Stimulated activated CD4-positive, alpha-beta T cell treated with anti-CD3 and anti-CD28 coated beads, TNF-alpha, amount 100 ng/mL, for 4 hours (primary cell): Measurements from ENCODE around the gene TMEM63B.

Source experiments
- DNase-seq, 3 experiments: peaks; one replicate each; pipeline ENCODE4 v3.0.0-alpha.2; 2020; ENCODE audit warnings: low read depth in 3 of 3

The TMEM63B gene

GRCh38 chr6:44117397-44118128 is 9.8 kb upstream of the TMEM63B start:
- DNase-seq, result no peak

DNA sequence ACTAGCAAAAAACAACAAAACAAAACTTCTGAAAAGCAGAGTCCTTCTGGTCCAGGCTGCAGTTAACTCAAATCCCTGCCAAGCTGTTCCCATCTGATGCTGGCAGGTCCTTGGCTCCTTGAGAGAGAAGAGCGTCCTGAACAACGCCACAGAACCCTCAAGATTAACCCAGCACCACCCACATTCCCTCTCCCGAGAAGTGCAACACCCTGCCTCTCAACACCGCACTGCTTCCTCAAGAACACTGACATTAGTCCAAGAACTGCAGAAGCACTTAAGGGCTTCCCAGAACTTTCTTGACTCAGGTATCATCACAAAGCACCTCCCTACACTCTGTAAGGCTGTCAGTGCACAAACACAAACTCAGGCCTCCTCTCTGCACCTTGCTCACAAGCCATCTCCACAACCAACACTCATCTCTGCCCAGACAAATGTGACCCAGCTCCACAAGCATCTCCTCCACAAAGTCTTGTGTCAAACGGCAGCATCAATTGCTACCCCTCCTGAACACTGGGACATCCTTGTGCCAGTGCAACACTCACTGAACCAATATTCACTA is 7.6 kb upstream of the TMEM63B start:
- no peak for DNase-seq

GRCh38 chr6:44120692-44121443 is 6.5 kb upstream of the TMEM63B start:
- no peak for DNase-seq

DNA sequence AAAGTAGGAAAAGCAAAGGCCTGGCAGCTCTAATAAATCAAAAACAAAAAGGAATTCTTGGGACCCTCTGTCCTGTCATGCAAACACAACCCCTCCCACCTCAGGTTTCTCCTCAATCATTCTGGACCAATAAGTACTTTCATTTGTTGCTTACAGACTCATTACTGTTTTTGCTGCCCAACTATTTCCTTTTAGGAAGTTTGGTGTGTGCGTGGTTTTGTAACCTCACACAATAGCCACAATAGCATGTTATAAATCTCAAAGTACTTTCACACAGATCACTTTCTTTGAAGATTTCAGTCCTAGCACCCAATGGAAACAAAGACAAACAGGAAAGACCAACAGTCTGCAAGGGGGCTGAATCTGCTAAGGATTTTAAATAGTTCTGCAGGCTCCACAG is 4.6 kb upstream of the TMEM63B start:
- DNase-seq, result no peak

GRCh38 chr6:44123544-44123943 is 3.8 kb upstream of the TMEM63B start:
- DNase-seq, result no peak

DNA sequence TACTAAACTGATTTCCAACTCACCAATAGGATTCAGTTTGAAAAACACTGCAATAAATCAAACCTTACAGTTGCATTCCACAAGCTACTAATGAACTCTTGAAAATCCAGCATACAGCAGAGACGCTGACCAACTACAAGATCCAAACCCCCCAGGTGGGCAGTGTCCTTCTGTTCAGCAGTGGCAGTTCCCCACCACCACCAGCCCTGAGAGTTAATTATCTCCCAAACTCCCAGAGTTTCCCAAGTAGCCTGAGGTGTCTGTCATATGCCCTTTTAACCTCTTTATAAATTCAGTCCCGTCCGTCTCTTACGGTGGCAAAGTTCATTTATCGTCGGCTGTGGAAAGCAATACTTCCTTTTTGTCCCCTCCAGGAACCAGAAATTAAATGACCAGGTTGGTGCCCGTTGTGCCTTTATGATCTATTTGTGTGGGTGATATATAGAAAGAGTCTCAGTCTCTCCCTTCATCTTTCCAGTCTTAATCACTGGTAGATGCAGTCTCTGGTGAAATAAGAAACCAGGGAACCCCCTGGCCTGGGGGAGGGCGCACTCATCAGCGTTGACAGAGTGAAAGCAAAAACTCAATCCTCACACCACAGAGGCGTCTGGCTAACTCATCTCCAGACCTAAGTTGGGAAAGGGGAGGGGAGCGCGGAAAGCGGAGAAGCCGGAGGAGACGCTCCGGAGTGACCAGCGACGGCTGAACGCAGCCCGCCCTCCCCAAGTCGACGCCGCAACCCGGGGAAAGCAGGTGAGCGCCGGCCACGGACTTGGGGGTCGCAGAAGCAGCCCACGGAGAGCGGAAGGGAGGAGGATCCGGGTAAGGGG is 819 bp upstream of the TMEM63B start:
- DNase-seq, result peak; percentile 58 to 67 (median 63)

- no peak for DNase-seq
Measured at GRCh38 chr6:44128020-44128917, 915 bp downstream of the TMEM63B start.

DNA sequence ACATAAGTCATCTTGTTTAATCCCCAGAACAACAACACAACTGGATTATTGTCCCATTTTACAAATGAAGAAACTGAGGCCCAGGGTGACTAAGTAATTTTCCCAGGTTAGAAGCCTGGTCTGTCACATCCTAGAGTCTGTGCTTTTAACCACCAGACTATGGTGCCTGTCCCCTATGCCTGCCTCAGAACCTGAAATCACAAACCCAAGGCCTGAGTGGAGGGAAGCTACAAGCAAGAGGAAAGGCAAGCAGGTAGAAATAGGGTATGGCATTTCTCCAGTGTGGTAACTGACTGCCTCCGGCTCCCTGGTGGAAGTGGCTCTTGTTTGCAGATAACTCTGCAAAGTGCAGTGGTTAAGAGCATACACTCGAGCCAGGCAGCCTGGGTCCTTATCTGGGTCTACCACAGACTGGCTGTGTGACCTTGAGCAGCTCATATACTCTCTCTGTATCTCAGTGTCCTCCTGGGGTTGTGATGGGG is 2.5 kb downstream of the TMEM63B start:
- DNase-seq, result no peak

- DNase-seq, result no peak
Measured at GRCh38 chr6:44131892-44132291, 4.5 kb downstream of the TMEM63B start.

DNA sequence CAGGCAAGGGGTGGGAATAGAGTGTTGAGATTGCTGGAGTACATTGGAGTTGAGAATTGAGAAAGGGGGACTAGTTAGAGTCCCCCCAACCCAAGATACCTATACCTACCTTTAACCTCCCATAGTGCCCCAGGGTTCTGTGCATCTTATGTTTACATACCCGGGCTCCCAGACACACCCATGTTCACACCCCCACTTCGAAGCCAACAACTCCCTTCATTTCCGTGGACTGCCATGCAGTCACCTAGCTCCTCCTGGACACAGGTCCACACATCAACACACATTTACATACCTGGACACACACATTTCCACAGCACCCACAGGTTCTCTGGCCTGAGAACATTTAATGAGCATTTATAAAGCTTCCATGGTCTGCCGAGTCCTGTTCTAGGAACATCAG is 5.1 kb downstream of the TMEM63B start:
- DNase-seq, result no peak

GRCh38 chr6:44133003-44133931 is 5.9 kb downstream of the TMEM63B start:
- no peak for DNase-seq

DNA sequence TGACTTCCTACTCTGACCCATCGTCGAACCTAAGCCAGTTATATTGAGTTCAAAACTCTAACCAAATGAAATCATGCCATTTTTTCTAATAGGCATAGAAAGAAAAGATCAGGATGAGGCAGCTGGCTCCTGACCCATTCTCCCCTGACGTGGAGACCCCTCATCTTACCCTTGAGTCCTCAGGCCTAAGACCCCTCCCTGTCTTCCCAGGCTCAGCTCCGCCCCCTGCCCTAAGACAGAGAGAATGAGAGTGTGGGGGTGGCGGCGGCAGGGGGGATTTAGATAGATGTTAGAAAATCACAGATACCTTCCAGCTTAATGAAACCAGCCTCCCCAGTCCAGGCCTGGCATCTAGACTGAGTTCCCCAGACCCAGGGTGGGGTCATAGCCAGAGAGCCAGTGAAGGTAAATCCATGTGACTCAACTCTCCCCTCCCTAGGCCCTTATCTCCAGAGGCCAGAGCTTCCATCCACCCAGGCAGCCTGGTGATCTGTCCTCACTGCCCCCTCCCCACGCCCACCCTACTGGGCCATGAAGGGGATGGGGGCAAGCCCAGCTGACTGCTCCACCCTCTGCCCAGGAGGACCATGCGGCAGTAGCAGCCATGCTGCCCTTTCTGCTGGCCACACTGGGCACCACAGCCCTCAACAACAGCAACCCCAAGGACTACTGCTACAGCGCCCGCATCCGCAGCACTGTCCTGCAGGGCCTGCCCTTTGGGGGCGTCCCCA is 6.8 kb downstream of the TMEM63B start:
- no peak for DNase-seq

- no peak for DNase-seq
Measured at GRCh38 chr6:44135173-44135758, 7.9 kb downstream of the TMEM63B start.

DNA sequence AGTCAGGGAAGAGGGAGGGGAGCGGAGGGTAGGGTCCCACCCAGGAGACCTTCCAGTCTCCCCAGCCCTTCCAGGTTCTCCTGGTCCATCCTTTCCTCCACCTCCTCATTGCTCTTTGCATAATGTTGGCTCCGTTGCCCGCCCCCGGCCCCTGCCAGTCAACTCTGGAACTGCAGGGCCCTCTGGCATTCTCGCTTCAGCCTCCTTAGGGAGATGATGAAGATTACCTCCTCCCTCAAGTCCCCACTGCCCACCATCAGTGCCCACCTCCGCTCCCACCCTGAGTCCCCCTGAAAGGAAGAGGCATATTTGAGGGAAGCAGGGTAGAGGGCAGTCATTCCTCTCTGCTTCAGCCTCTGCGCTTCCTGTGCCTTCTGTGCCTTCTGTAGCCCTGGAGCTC is 8.5 kb downstream of the TMEM63B start:
- no peak for DNase-seq

GRCh38 chr6:44138717-44139350 is 11.5 kb downstream of the TMEM63B start:
- no peak for DNase-seq

DNA sequence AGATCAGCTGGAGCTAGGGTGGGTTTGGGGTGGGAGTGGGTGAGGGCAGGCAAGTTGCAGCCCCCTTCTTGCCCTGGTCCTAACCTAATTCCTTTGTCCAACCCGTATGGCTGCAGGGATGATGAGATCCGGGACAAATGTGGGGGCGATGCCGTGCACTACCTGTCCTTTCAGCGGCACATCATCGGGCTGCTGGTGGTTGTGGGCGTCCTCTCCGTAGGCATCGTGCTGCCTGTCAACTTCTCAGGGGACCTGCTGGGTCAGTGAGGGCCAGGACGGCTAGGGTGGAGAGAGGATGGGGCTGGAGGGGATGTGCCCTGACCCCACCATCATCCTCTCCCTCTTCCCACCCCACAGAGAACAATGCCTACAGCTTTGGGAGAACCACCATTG is 12.0 kb downstream of the TMEM63B start:
- no peak for DNase-seq

DNA sequence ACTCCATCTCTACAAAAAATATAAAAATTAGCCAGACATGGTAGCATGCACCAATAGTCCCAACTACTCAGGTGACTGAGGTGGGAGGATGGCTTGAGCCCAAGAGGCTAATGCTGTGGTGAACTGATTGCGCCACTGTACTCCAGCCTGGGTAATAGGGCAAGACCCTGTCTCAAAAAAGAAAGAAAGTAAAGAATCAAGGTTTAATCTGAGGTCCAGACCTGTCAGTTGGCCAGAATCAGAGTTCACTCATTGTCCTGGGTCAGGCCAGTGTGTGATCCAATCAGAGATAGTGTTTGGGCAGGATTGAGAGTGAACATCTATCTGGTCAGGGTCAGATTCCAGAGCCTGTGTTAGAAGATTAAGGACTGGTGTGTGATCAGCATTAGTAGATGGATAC is 15.5 kb downstream of the TMEM63B start:
- DNase-seq, result no peak

GRCh38 chr6:44143731-44144130 is 16.4 kb downstream of the TMEM63B start:
- DNase-seq, result no peak
